ENCODE results near the gene CTNNAL1.

- TF ChIP-seq CTCF (IDR thresholded peaks at IDR 0.05) (no peak), EZH2 (IDR thresholded peaks at IDR 0.05; ENCODE audit: borderline replicate concordance, insufficient read depth, low read depth, low read length, poor library complexity, severe bottlenecking) (no peak)
These were observed 49.2 kb upstream of the CTNNAL1 start for GRCh38 chr9:109062543-109062942.
